PC-9 (cell line): ENCODE data around the gene NLGN2. TPM values are rescaled to one million over a fixed set of nuclear protein-coding genes. Genes with fewer than 3 reads are reported as not detected.

Source experiments
- BruUV-seq: library from RNA; stranded (reverse); fragments of 400-500 nt; replicated peaks from 2 replicates; lab custom pipeline; 2021; lab: Mats Ljungman, UMichigan
- CTCF ChIA-PET: fragments of 300-600 bp; sonication (Branson Sonifier 250); formaldehyde crosslinking; loops from one replicate; lab custom pipeline; 2022; ENCODE audit warnings: antibody characterized with exemption; lab: Charles Lee
- POLR2A ChIA-PET: fragments of 300-600 bp; sonication (Branson Sonifier 250); formaldehyde crosslinking; loops from one replicate; lab custom pipeline; 2022; ENCODE audit warnings: antibody characterized with exemption; ENCODE audit not compliant: unreplicated experiment; lab: Charles Lee
- DNase-seq, 2 experiments: peaks; one replicate each; pipeline versions ENCODE4 v3.0.0 to v3.0.0-alpha.2; 2015 to 2022; ENCODE audit warnings: mixed read lengths in 1 of 2
- H2AFZ ChIP-seq: fragments of 200-600 bp; sonication (generic); 2 replicates; pipeline ENCODE4 v1.8.1; 2017; ENCODE audit warnings: antibody characterized with exemption
- H3F3A ChIP-seq: fragments of 200-600 bp; sonication (generic); 2 replicates; pipeline ENCODE4 v1.8.1; 2017; ENCODE audit warnings: antibody characterized with exemption, mild to moderate bottlenecking, low read depth; ENCODE audit not compliant: insufficient read depth
- H3K27ac ChIP-seq: fragments of 200-600 bp; sonication (generic); 2 replicates; pipeline ENCODE4 v1.6.1; 2016; ENCODE audit warnings: mixed run types
- H3K27me3 ChIP-seq: fragments of 200-600 bp; sonication (generic); 2 replicates; pipeline ENCODE4 v1.6.1; 2016; ENCODE audit warnings: low read depth, mixed run types; ENCODE audit not compliant: insufficient read depth
- H3K36me3 ChIP-seq: fragments of 200-600 bp; sonication (generic); 2 replicates; pipeline ENCODE4 v1.6.1; 2016; ENCODE audit warnings: low read depth, mixed run types
- H3K4me1 ChIP-seq: fragments of 200-600 bp; sonication (generic); replicated peaks from 2 replicates; pipeline ENCODE4 v1.6.1; 2016; ENCODE audit warnings: mixed run types; ENCODE audit not compliant: insufficient read depth
- H3K4me2 ChIP-seq: fragments of 200-600 bp; sonication (generic); 2 replicates; pipeline ENCODE4 v1.6.1; 2017; ENCODE audit warnings: mixed run types
- H3K4me3 ChIP-seq: fragments of 200-600 bp; sonication (generic); 2 replicates; pipeline ENCODE4 v1.6.1; 2016; ENCODE audit warnings: mixed run types
- H3K79me2 ChIP-seq: fragments of 200-600 bp; sonication (generic); 2 replicates; pipeline ENCODE4 v1.6.1; 2017; ENCODE audit warnings: low read depth, mixed run types
- H3K9me2 ChIP-seq: fragments of 200-600 bp; sonication (generic); 2 replicates; pipeline ENCODE4 v1.8.1; 2017; ENCODE audit warnings: mild to moderate bottlenecking; ENCODE audit not compliant: insufficient read depth
- H3K9me3 ChIP-seq: fragments of 200-600 bp; sonication (generic); 2 replicates; pipeline ENCODE4 v1.8.1; 2016; ENCODE audit warnings: low read depth; ENCODE audit not compliant: insufficient read depth
- H4K20me1 ChIP-seq: fragments of 200-600 bp; sonication (generic); 2 replicates; pipeline ENCODE4 v1.8.1; 2017; ENCODE audit not compliant: insufficient read depth
- EZH2 ChIP-seq: fragments of 200-600 bp; sonication (generic); IDR thresholded peaks from 2 replicates; pipeline ENCODE4 v1.8.0; 2017; ENCODE audit warnings: antibody characterized with exemption, low read depth
- intact Hi-C: fragments of 100-400 bp; cut with micrococcal nuclease; formaldehyde crosslinking; loops from one replicate; pipeline ENCODE4 v1.10.0; 2022; ENCODE audit not compliant: unreplicated experiment
- total RNA-seq: library from RNA; stranded (reverse); gene quantifications from 2 replicates; pipeline ENCODE4 v1.2.3, GENCODE V29; 2021
- TF ChIP-seq, protein P1 (sequence below): fragments of 200-600 bp; sonication (generic); conservative IDR thresholded peaks from 2 replicates; pipeline ENCODE4 v1.6.1; 2017; ENCODE audit warnings: mixed run types, antibody characterized with exemption, mild to moderate bottlenecking, moderate library complexity

The NLGN2 gene
- total RNA-seq, 1 experiment from 2014 or later = 86.3 TPM

DNA sequence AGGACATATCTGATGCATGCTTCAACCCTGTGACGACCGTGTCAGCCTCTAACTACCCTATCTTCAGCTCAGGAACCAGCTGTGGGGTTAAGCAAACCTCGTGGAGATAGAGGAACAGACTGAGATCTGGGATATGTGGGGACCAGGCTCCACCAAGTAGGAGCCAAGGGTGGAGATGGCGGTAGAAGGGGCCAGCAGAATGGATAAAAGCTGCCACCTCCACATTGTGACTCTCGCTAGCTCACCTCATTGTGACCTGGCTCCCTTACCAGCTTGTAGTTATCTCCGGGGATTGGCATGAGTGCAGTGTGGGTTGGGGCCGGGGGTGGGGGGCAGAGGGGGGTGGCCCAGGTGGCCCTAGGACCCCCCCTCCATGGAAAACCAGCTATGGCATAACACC lies 17.7 kb downstream of the NLGN2 start, which contains the start of gene SPEM2:
Gene SPEM2, plus strand, starts transcription at position 301 of the 400 bp plus-strand sequence. Its CDS starts 73 bp downstream, at position 374.
- Histone ChIP-seq H3K36me3 (no peaks in the 10 kb centered on the region), H3K9me3 (no peaks in the 10 kb centered on the region), H3K4me3 (no peak within 1 kb of the TSS), H2AFZ (no peak within 1 kb of the TSS), H3K9me2 (no peaks in the 10 kb centered on the region), H3K4me2 (no peak within 1 kb of the TSS), H3K27me3 (no peaks in the 10 kb centered on the region), H3K79me2 (no peaks in the 10 kb centered on the region), H3K4me1 (no peaks in the 10 kb centered on the region), H3K27ac (no peak within 1 kb of the TSS), H4K20me1 (no peaks in the 10 kb centered on the region), H3F3A (no peaks in the 10 kb centered on the region)
- TF ChIP-seq, protein P1, sequence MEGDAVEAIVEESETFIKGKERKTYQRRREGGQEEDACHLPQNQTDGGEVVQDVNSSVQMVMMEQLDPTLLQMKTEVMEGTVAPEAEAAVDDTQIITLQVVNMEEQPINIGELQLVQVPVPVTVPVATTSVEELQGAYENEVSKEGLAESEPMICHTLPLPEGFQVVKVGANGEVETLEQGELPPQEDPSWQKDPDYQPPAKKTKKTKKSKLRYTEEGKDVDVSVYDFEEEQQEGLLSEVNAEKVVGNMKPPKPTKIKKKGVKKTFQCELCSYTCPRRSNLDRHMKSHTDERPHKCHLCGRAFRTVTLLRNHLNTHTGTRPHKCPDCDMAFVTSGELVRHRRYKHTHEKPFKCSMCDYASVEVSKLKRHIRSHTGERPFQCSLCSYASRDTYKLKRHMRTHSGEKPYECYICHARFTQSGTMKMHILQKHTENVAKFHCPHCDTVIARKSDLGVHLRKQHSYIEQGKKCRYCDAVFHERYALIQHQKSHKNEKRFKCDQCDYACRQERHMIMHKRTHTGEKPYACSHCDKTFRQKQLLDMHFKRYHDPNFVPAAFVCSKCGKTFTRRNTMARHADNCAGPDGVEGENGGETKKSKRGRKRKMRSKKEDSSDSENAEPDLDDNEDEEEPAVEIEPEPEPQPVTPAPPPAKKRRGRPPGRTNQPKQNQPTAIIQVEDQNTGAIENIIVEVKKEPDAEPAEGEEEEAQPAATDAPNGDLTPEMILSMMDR = no peak
- no TSS peak for BruUV-seq
- no peak for DNase-seq
- ChIA-PET POLR2A (no interaction called here), CTCF (interaction anchor here (0.5 kb wide), 1 partner anchor 159 kb away, joined by 4 read pairs; no protein-coding TSS in a partner anchor)
- intact Hi-C loops = no loop called here

DNA sequence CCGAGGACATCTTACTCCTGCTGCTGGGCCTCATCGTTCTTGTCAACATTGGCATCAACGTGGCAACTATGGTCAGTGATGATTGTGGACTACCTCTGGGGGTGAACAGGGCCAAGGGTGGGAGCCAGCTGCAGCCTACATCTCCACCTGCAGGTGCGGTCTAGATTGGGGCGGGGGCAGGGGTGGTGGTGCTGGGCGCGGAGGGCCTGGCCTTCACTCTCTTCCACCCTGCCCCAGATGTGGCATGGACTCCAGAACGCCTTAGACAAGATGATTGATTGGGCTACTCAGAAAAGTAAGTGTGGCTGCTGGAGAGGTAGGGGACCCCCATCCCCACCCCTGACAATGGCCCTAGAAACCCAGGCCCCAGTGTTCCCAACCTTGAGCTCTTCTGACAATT lies 18.1 kb downstream of the NLGN2 start:
- H2AFZ ChIP-seq = no peak overlapping the region
- no peaks in the 10 kb centered on the region for H3K4me1 ChIP-seq
- no peaks in the 10 kb centered on the region for H4K20me1 ChIP-seq
- no peaks in the 10 kb centered on the region for H3K27me3 ChIP-seq
- no peaks in the 10 kb centered on the region for H3K9me2 ChIP-seq
- intact Hi-C loops = no loop called here
- no peaks in the 10 kb centered on the region for H3K9me3 ChIP-seq
- no peaks in the 10 kb centered on the region for H3F3A ChIP-seq
- no peak for DNase-seq
- H3K36me3 ChIP-seq = no peaks in the 10 kb centered on the region
- no peak overlapping the region for H3K4me3 ChIP-seq
- no peaks in the 10 kb centered on the region for H3K79me2 ChIP-seq
- ChIA-PET POLR2A (no interaction called here), CTCF (no interaction called here)
- no peak overlapping the region for H3K4me2 ChIP-seq
- no peak overlapping the region for H3K27ac ChIP-seq
- BruUV-seq = no TSS peak
- TF ChIP-seq, protein P1 = no peak
- TF ChIP-seq EZH2 = no peak

DNA sequence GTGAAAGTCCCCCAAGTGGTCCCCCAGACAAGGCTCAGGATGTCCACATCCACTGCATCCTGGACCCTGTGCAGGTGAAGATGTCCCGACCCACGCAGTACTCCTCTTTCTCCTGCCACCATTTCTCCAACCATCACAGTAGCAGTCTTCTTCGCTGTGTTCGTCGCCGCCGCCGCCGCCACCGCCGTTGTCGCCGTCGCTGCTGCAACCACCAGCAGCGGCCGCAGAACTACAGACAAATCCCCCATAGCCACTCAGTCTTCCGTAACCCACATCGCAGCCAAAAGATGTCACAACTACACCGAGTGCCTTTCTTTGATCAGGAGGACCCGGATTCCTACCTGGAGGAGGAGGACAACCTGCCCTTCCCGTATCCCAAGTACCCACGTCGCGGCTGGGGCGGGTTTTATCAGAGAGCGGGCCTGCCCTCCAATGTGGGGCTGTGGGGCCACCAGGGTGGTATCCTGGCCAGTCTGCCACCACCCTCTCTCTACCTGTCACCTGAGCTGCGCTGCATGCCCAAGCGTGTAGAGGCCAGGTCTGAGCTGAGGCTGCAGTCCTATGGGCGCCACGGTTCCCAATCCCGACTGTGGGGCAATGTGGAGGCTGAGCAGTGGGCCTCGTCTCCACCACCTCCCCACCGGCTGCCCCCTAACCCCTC lies 18.7 kb downstream of the NLGN2 start:
- TF ChIP-seq, protein P1 = no peak
- no peak for TF ChIP-seq EZH2
- intact Hi-C loops = no loop called here
- CTCF ChIA-PET = no interaction called here
- Histone ChIP-seq H3K27me3 (no peaks in the 10 kb centered on the region), H3K4me1 (no peaks in the 10 kb centered on the region), H3K4me3 (no peak overlapping the region), H3K36me3 (no peaks in the 10 kb centered on the region), H3F3A (no peaks in the 10 kb centered on the region), H3K9me2 (no peaks in the 10 kb centered on the region), H2AFZ (no peak overlapping the region), H3K79me2 (no peaks in the 10 kb centered on the region), H3K4me2 (no peak overlapping the region), H3K9me3 (no peaks in the 10 kb centered on the region), H4K20me1 (no peaks in the 10 kb centered on the region), H3K27ac (no peak overlapping the region)
- POLR2A ChIA-PET = no interaction called here
- no TSS peak for BruUV-seq
- no peak for DNase-seq
